IgD-negative memory B cell (primary cell): ENCODE results near the gene PPIE. TPM values are rescaled to one million over a fixed set of nuclear protein-coding genes. Genes with fewer than 3 reads are reported as not detected.
A peak's percentile ranks its signal among the peaks of the same experiment; 100 is the strongest.

Experiments
- H3K27ac Mint-ChIP-seq, 3 donors: one replicate each; pipeline ENCODE4 v1.8.0; 2020 to 2022; ENCODE audit warnings: mild to moderate bottlenecking in 3 of 3, mixed read lengths in 3 of 3, moderate library complexity in 1 of 3
- H3K27me3 Mint-ChIP-seq: one replicate; pipeline ENCODE4 v1.8.0; 2021; ENCODE audit warnings: mixed read lengths
- H3K36me3 Mint-ChIP-seq: one replicate; pipeline ENCODE4 v1.8.0; 2020; ENCODE audit warnings: mild to moderate bottlenecking, mixed read lengths
- H3K4me1 Mint-ChIP-seq, 3 donors: one replicate each; pipeline ENCODE4 v1.8.0; 2020 to 2022; ENCODE audit warnings: mixed read lengths in 3 of 3, mild to moderate bottlenecking in 1 of 3
- H3K4me3 Mint-ChIP-seq, 4 donors: one replicate each; pipeline ENCODE4 v1.8.0; 2020 to 2022; ENCODE audit warnings: mild to moderate bottlenecking in 4 of 4, mixed read lengths in 4 of 4, moderate library complexity in 3 of 4
- H3K9me3 Mint-ChIP-seq, 3 donors: one replicate each; pipeline ENCODE4 v1.8.0; 2020 to 2021; ENCODE audit warnings: mixed read lengths in 3 of 3, mild to moderate bottlenecking in 1 of 3
- polyA plus RNA-seq: library from polyadenylated mRNA; unstranded; fragments of 300-500 nt; fragmentation: Illumina TruSeq; gene quantifications from one replicate; pipeline ENCODE4 v1.2.3, GENCODE V29; 2021

Gene PPIE
- 83.7 TPM for polyA plus RNA-seq

DNA sequence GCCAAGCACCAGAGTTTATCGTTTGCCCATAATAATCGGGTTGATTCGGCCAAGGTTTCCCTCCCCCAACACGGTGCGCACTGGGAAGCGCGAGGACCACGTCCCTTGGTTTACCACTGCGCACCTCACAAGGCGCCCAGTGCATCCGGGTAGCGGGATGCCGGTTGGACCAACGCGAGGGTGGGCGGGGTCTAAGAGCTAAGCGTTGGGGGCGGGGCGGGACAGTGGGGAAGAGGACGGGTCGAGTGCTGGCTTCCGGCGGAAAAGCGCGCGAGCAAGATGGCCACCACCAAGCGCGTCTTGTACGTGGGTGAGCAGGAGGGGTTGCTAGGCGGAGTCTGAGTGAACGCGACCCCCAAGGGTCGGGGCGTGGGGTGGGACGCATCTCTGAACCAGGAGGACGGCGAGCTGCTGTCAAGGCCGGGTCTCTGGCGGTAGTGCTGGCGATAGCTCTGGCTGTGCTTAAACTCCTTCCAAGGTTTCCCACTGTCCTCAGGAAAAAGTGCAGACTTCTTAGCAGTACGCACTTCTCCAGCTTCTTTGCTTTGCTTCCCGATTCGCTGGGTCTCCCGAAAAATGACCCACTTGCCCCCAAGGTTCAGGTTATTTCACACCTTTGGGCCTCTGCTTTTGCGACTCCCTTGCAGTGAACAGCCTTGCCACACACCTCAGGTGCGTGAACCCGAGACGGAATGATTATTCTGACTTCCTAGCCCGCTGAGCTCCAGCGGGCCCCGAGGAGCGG, at the start of gene PPIE:
Gene PPIE (plus strand): TSS at position 261 of the 745 bp plus-strand sequence. CDS start 19 bp downstream, at position 280.
- Mint-ChIP-seq H3K27me3 (peaks cover 13% of the 10 kb centered on the region), H3K9me3 (peaks cover 0 to 4% (median 2%) of the 10 kb centered on the region in 3 donors), H3K4me3 (peak within 1 kb of the TSS; percentile 86 to 100 (median 97)), H3K4me1 (peaks cover 12 to 23% (median 12%) of the 10 kb centered on the region in 3 donors), H3K36me3 (peaks cover 3% of the 10 kb centered on the region), H3K27ac (peak within 1 kb of the TSS; percentile 23 to 95 (median 90))

- Mint-ChIP-seq H3K4me3 (no peak overlapping the region), H3K36me3 (no peaks in the 10 kb centered on the region), H3K27me3 (peaks cover 59% of the 10 kb centered on the region), H3K4me1 (peaks cover 0 to 9% (median 0%) of the 10 kb centered on the region in 3 donors), H3K27ac (no peak overlapping the region), H3K9me3 (no peaks in the 10 kb centered on the region)
Observed at GRCh38 chr1:39689214-39689613, 49.5 kb upstream of the PPIE start.

DNA sequence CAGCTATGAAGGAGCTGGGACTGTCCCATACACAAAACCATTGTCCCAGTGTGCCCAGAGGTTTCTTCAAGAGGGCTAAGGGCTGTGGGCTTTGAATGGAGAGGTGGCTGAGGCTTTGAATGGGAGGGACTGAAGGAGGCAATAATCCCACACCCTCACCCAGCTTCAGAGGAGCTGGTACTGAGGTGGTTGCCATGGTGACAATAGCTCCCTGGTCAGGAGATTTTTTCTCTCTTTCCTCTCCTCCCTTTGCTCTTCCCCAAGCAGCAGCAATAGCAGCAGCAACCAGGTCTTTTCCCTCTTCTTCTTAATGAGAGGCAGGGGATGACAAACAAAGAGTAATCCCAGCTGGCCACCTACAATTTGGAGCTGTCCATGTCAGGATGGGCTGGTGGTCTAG, 49.0 kb upstream of the PPIE start:
- Mint-ChIP-seq H3K36me3 (no peaks in the 10 kb centered on the region), H3K27me3 (peaks cover 57% of the 10 kb centered on the region), H3K4me3 (no peak overlapping the region), H3K9me3 (no peaks in the 10 kb centered on the region), H3K27ac (no peak overlapping the region), H3K4me1 (peaks cover 0 to 9% (median 0%) of the 10 kb centered on the region in 3 donors)

GRCh38 chr1:39690225-39690624, 48.5 kb upstream of the PPIE start:
- no peaks in the 10 kb centered on the region for H3K9me3 Mint-ChIP-seq
- peak overlapping the region in 3 of 4 donors; percentile 8 to 14 (median 9) for H3K4me3 Mint-ChIP-seq
- H3K4me1 Mint-ChIP-seq = peaks cover 0 to 7% (median 0%) of the 10 kb centered on the region in 3 donors
- H3K27ac Mint-ChIP-seq = no peak overlapping the region
- H3K36me3 Mint-ChIP-seq = no peaks in the 10 kb centered on the region
- H3K27me3 Mint-ChIP-seq = peaks cover 55% of the 10 kb centered on the region

DNA sequence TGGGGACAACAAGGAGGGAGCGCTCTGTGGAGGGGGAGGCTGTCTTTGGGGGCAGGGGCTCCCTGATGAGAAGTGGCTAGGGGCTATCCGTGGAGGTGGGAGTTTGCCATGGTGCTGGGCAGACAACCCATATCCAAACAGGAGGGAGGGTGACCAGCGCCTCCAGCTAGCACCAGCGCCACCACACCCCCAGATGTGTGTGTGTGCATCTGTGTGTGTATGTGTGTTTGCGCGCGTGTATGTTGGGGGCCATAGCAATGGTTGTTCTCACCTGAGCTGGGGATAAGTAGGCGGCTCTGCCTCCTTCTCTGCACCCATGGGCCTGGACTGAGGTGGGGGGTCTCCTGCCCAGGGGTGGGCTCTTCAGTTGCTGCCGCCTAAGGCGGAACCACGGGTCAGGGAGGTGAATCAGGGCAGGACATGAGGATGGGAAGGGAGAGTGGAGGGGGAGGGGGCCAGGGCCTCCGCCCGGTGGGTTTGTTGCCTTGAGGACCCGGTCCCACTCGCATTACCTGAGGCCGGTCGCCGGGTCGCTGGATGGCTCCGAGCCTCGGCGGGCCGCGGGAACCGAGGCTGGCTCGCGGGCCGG, 47.8 kb upstream of the PPIE start:
- Mint-ChIP-seq H3K4me1 (peaks cover 0 to 7% (median 0%) of the 10 kb centered on the region in 3 donors), H3K27ac (no peak overlapping the region), H3K4me3 (peak overlapping the region in 3 of 4 donors; percentile 62 to 89 (median 67)), H3K27me3 (peaks cover 56% of the 10 kb centered on the region), H3K36me3 (no peaks in the 10 kb centered on the region), H3K9me3 (no peaks in the 10 kb centered on the region)

DNA sequence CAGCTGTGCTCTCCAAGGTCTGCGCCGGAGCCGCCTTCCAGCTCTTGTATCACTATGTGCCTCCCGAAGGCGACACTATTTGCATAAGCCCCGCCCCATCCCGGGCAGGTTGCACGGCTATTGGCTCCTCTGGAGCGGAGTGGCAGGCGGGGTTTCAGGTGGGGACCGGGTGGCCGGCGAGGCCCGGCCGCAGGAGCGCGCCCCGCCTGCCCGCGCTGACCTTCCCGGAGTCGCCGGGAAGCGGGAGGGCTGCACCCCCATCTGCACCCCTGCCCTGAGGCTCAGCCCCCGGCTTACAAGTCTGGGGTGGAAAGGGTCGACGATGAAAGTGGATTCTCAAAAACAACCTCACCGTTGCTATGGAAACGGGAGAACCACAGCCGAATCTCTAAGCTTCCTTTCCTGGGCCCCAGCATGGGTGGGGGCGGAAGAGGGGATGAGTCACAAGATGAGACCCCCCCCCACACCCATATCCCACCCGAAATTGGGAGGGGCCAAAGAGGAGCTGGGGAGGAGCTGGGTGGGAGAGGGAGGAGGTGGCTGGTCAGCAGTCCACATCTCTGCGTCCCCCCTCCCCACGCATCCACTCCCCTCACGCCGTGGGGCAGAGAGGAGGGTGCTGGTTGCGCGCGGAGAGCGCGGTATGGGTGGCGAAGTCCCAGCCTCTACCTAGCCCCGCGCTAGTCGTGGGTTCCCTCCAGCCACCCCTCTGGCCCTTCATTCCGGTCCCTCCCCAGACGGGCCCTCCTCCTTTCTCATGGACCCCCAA, 47.1 kb upstream of the PPIE start, which contains the start of gene HPCAL4:
Gene HPCAL4 (minus strand): TSS at position 51 of the 769 bp plus-strand sequence. CDS start 6,830 bp downstream, outside the sequence.
- Mint-ChIP-seq H3K27ac (no peak within 1 kb of the TSS), H3K27me3 (peaks cover 51% of the 10 kb centered on the region), H3K9me3 (no peaks in the 10 kb centered on the region), H3K4me3 (peak within 1 kb of the TSS; percentile 53 to 89 (median 64)), H3K36me3 (no peaks in the 10 kb centered on the region), H3K4me1 (peaks cover 0 to 7% (median 0%) of the 10 kb centered on the region in 3 donors)

- no peaks in the 10 kb centered on the region for H3K36me3 Mint-ChIP-seq
- no peak overlapping the region for H3K27ac Mint-ChIP-seq
- H3K4me1 Mint-ChIP-seq = peaks cover 0 to 7% (median 0%) of the 10 kb centered on the region in 3 donors
- H3K9me3 Mint-ChIP-seq = no peaks in the 10 kb centered on the region
- peaks cover 48% of the 10 kb centered on the region for H3K27me3 Mint-ChIP-seq
- peak overlapping the region; percentile 44 to 62 (median 52) for H3K4me3 Mint-ChIP-seq
Observed at GRCh38 chr1:39692152-39693074, 46.3 kb upstream of the PPIE start.

DNA sequence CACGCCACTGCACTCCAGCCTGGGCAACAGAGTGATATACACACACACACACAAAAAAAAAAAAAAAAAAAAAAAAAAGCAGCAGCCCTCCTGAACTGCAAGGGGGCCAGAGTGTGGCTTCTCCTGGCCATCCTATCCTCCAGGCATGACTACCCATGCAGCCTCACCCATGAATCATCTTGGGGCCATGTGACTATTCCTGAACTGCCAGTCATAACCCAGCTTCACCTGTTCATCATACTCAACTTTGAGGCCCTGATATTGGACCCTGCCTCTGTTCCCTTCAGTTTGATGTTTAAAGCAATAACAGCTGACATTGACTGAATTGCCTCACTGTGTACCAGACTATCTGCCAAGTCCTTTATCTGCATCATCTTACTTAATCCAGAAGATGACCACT, 44.7 kb upstream of the PPIE start:
- H3K4me3 Mint-ChIP-seq = no peak overlapping the region
- peaks cover 0 to 7% (median 0%) of the 10 kb centered on the region in 3 donors for H3K4me1 Mint-ChIP-seq
- H3K27ac Mint-ChIP-seq = no peak overlapping the region
- no peaks in the 10 kb centered on the region for H3K9me3 Mint-ChIP-seq
- no peaks in the 10 kb centered on the region for H3K36me3 Mint-ChIP-seq
- H3K27me3 Mint-ChIP-seq = peaks cover 42% of the 10 kb centered on the region

GRCh38 chr1:39695016-39695415, 43.7 kb upstream of the PPIE start:
- no peaks in the 10 kb centered on the region for H3K9me3 Mint-ChIP-seq
- no peak overlapping the region for H3K27ac Mint-ChIP-seq
- H3K4me3 Mint-ChIP-seq = no peak overlapping the region
- H3K4me1 Mint-ChIP-seq = peaks cover 0 to 7% (median 0%) of the 10 kb centered on the region in 3 donors
- H3K27me3 Mint-ChIP-seq = peaks cover 37% of the 10 kb centered on the region
- no peaks in the 10 kb centered on the region for H3K36me3 Mint-ChIP-seq

GRCh38 chr1:39696448-39696847, 42.2 kb upstream of the PPIE start:
- Mint-ChIP-seq H3K9me3 (no peaks in the 10 kb centered on the region), H3K27ac (no peak overlapping the region), H3K27me3 (peaks cover 28% of the 10 kb centered on the region), H3K36me3 (no peaks in the 10 kb centered on the region), H3K4me3 (no peak overlapping the region), H3K4me1 (peaks cover 0 to 2% (median 0%) of the 10 kb centered on the region in 3 donors)

GRCh38 chr1:39698568-39698967, 40.1 kb upstream of the PPIE start:
- H3K4me1 Mint-ChIP-seq = no peaks in the 10 kb centered on the region
- H3K4me3 Mint-ChIP-seq = no peak overlapping the region
- H3K27me3 Mint-ChIP-seq = peaks cover 16% of the 10 kb centered on the region
- no peaks in the 10 kb centered on the region for H3K9me3 Mint-ChIP-seq
- H3K27ac Mint-ChIP-seq = no peak overlapping the region
- no peaks in the 10 kb centered on the region for H3K36me3 Mint-ChIP-seq

DNA sequence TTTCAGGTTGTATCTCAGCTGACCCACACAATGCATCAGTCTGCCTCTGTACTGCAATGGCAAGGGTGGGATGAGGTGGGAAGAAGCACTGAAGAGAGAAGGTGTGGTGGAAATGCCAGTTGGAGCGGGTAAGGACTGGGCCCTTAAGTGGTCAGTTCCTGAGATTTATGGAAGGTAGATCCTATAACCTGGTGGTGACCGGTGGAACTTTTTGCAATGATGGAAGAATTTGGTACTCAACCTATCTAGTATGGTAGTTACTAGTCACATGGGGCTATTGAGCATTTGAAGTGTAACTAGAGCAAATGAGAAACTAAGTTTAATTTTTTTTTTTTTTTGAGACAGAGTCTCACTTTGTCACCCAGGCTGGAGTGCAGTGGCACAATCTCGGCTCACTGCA, 39.3 kb upstream of the PPIE start:
- H3K36me3 Mint-ChIP-seq = no peaks in the 10 kb centered on the region
- H3K27ac Mint-ChIP-seq = no peak overlapping the region
- no peak overlapping the region for H3K4me3 Mint-ChIP-seq
- H3K27me3 Mint-ChIP-seq = peaks cover 15% of the 10 kb centered on the region
- no peaks in the 10 kb centered on the region for H3K9me3 Mint-ChIP-seq
- no peaks in the 10 kb centered on the region for H3K4me1 Mint-ChIP-seq

- no peaks in the 10 kb centered on the region for H3K9me3 Mint-ChIP-seq
- no peak overlapping the region for H3K4me3 Mint-ChIP-seq
- H3K27me3 Mint-ChIP-seq = peaks cover 9% of the 10 kb centered on the region
- H3K27ac Mint-ChIP-seq = no peak overlapping the region
- H3K4me1 Mint-ChIP-seq = no peaks in the 10 kb centered on the region
- H3K36me3 Mint-ChIP-seq = no peaks in the 10 kb centered on the region
Observed at GRCh38 chr1:39700348-39700747, 38.3 kb upstream of the PPIE start.

- no peaks in the 10 kb centered on the region for H3K4me1 Mint-ChIP-seq
- no peaks in the 10 kb centered on the region for H3K36me3 Mint-ChIP-seq
- peaks cover 6% of the 10 kb centered on the region for H3K27me3 Mint-ChIP-seq
- no peak overlapping the region for H3K4me3 Mint-ChIP-seq
- no peaks in the 10 kb centered on the region for H3K9me3 Mint-ChIP-seq
- no peak overlapping the region for H3K27ac Mint-ChIP-seq
Observed at GRCh38 chr1:39701049-39701439, 37.6 kb upstream of the PPIE start.
